Endometrial microvascular endothelial cells (primary cell): Measurements from ENCODE around the gene PRND. TPM values are rescaled to one million over a fixed set of nuclear protein-coding genes. Genes with fewer than 3 reads are reported as not detected.
"Not testable (repeated sequence)": the region's sequence is repeated elsewhere in the genome, so short reads cannot be mapped to it uniquely, and the experiment has no call there.

ENCODE experiments used
- in situ Hi-C: cut with HindIII; loops from 2 replicates; pipeline ENCODE4 v1.10.0; 2017; ENCODE audit warnings: low sequenced_read_pairs, low pct_unique_long_range_greater_than_20kb; ENCODE audit errors: inconsistent ontology term
- total RNA-seq: library from RNA; depleted of rRNA; stranded (reverse); fragments of >200 nt; gene quantifications from one replicate; pipeline ENCODE4 v1.2.3, GENCODE V29; 2015; ENCODE audit errors: inconsistent ontology term

PRND gene
- total RNA-seq, 1 donor from 2014 or later = not detected

- in situ Hi-C loops = no loop called here
Observed at GRCh38 chr20:4726710-4727397, 5.1 kb downstream of the PRND start.

DNA sequence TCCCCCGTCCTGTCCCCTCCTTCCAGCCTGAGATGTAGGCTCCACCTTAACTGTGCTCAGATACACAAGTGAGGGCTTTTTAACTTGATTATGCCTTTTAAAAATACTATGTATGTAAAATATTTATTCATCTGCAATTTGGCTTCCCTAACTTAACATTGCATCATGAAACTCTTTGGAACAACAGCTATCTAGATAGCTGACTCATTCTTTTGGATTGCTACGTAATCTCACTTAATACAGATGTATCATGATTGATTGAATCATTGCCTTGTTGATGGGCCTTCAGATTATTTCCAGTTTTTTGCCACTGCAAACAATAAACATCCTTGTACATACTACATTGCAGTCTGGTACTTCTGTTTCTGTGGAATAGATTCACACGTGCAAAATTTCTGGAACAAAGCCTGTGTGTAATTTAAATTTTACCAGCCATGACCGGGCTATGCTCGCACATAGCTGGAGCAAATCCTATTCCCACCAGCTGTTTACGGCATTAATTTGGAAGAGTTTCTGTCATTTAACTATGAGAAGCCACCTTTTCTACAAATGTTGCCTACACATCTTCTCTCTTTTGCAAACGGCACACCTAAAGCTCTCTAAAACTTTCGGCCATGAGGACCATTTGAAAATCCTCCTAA lies 6.5 kb downstream of the PRND start:
- in situ Hi-C loops = no loop called here

DNA sequence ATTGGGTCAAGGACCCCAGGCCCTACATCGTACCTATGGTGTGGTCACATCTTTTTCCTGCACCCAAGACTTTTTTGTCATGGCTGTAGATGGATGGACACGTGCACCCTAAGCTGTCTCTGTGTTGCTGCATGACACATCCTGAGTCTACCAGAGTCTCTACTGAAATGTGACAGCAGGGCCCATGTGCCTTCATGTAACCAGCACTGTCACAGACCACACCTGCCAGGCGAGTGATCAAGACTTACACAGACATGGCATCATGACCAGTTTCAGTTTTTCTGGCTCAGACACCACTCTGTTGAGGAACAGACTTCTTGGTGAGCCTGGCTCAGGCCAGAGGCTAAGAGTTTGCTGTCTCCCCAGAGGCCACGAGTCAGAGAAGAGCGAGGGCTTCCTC lies 7.6 kb downstream of the PRND start:
- in situ Hi-C loops = no loop called here

DNA sequence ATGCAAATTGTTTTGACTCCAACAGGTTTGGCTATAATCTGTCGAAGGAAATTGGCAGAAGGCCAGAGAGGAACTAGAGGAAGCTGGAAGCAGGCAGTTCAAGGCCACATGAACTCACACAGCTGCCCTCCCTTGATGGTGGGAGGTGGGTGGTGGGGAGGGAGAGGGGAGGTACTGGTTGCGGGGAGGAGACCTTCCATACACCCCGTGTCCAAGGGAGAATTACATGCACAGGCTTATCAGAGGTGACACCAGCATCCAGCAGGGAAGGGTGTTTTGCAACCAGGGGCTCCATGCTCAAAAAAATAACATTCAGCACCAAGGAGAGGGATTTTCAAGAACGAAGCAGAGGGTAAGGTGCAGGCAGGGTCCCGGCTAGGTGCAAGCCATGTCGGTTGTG lies 9.1 kb downstream of the PRND start:
- in situ Hi-C loops = no loop called here

DNA sequence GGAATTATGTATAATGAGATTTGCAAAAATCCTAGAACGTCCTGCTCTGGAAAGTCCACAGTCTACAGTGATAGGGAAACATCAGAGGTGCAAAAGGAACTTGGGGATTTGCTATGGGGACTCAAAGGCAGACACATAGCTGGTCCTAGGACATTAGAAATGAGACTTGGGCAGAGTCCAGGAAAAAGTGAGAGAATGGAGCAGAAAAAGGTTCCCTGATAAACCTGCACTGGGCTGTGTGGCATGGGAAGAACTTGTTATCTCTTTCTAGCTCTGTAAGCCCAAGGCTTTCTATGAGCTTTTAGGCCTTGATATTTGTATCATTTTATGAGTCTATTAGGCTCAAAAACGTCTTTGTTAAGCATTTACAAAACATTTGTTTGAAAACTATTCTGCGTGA lies 15.2 kb downstream of the PRND start:
- in situ Hi-C loops = no loop called here

GRCh38 chr20:4737857-4738627 lies 16.3 kb downstream of the PRND start:
- in situ Hi-C loops = no loop called here

- in situ Hi-C loops = no loop called here
Observed at GRCh38 chr20:4740774-4741431, 19.2 kb downstream of the PRND start.

- in situ Hi-C loops = no loop called here
Observed at GRCh38 chr20:4748847-4749246, 27.1 kb downstream of the PRND start.

DNA sequence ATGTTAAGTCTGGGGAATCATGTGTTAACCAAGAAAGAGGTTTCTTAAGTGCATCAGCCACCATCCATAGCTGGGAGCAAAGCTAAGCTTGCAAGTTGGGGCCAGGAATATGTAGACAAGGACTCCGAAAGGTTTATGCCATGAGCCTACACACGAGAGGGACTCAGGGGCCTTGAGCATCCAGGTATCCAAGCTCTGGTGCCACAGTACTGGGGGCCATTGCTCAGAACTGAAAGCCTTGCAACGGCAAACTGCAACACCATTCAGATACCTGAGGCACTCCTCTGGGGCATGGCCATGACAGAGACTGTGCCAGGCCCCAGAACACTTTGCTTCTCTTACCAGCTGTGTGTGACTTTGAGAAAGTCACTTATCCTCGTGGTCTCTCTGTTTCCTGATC lies 27.6 kb downstream of the PRND start:
- in situ Hi-C loops = no loop called here

GRCh38 chr20:4750381-4750780 lies 28.7 kb downstream of the PRND start:
- in situ Hi-C loops = no loop called here

DNA sequence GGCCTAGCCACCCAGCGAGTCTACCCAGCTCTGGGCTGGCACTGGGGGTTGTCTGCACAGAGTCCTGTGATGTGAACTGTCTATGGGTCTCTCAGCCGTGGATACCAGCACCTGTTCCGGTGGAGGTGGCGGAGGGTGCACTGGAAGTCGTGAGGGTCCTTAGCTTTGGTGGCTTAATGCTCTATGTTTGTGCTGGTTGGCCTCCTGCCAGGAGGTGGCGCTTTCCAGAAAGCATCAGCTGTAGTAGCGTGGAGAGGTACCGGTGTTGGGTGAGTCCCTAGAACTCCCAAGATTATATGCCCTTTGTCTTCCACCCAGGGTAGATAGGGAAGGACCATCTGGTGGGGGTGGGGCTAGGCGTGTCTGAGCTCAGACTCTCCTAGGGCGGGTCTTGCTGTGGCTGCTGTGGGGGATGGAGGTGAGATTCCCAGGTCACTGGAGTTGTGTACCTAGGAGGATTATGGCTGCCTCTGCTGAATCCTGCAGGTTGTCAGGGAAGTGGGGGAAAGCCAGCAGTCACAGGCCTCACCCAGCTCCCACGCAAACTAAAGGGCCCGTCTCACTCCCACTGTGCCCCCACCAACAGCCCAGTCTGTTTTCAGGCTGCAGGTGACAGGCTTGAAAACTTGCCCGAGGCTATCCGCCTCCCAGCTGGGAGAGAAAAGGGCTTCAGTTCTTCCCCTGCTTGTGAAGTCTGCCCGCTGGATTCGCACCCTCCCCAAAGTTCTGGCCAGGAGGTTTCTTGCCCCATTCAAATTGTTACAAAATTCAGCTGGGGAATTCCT lies 37.6 kb downstream of the PRND start:
- in situ Hi-C loops = not testable (repeated sequence)

DNA sequence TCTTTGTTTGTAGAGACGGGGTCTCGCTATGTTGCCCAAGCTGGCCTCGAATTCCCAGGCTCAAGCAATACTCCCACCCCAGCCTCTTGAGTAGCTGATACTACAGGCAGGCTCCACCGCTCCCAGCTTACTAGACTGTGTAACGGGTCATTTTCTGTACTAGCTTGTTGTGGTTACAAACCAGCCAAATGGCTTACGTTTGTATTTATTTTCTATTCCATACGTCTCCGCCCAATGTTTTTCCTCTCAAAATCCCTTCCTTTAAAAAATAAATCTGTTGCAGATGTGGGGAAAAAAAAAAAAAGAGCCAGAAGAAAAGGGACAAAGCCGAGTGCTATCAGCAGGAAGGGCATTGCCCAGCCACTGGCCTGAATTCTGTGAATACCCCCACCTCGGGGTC lies 41.6 kb downstream of the PRND start:
- in situ Hi-C loops = no loop called here

DNA sequence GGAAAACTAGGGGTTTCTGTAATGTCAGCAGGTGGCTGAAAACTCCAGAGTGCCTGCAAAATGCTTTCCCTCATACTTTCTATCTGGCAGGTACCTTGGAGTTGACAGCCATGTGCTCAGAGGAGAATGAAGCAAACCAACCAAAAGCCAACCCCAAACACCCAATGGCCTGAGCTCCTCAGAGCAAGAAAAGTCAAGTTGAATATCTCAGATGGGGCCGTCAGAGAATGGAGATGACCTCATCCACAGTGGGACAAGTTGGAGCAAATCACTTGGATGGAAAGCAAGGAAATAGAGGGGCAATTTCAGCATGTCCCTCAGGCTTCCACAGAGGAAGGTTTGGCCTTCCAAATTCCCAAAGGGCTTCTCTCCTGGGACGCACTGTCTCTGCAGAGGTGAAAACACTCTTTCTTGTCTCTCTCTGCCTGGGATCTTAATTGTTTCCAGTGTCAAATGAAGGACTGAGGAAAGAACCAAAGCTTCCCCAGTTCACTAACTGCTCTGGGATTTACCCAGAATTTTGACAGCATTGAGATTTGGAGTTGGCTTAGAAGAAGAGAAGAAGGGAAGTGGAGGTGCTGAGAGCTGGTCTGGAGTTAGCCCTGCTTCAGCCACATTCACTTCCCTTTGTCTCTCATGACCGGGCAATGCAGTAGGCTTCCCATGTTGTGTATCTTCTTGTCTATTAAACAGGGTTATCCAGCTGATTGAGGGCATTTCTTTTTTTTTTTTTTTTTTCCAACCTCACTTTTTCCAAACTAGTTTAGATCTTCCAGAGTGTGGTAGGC lies 42.2 kb downstream of the PRND start:
- in situ Hi-C loops = no loop called here

- in situ Hi-C loops = no loop called here
Observed at GRCh38 chr20:4764805-4765204, 43.1 kb downstream of the PRND start.

- in situ Hi-C loops = no loop called here
Observed at GRCh38 chr20:4765681-4766080, 44.0 kb downstream of the PRND start.

DNA sequence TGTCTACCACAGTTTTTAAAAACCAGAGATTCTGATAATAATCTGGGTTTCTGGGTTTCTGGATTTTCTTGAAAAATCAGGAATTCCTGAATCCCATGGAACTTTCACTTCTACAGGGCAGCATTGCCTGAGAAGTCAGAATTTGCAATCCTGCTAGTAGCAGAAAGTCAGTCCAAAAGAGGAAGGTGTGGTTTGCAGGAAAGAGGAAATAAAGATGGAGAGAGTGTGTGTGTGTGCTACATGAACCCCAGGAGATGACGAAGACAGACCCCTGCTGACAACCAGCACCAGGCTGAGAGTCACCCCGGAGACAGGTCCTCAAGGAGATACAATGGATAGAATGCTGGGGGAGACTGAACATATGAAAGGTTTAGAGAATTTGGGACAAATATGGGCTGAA lies 44.9 kb downstream of the PRND start:
- in situ Hi-C loops = no loop called here

- in situ Hi-C loops = no loop called here
Observed at GRCh38 chr20:4767084-4767483, 45.4 kb downstream of the PRND start.

DNA sequence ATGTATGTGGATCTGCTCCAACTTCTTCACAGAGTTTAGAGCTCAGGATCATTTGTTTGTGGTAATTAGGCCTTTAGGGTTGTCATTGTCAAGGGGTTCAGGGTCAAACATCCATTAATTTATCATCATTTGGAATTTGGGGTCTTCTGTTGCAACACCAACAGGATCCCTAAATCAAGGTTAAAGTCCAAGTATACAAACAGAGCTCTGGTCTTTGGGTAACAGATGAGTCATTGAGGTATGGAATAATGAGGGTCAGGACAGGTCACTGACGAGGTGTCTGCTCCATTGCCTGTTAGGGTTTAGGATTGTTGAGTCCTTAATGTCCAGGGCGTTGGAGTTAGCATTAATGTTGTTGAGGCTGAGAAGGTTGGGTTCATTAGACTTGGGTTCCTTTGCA lies 47.6 kb downstream of the PRND start:
- in situ Hi-C loops = no loop called here
